Measurements from ENCODE around the gene PPP1R13L.

DNA sequence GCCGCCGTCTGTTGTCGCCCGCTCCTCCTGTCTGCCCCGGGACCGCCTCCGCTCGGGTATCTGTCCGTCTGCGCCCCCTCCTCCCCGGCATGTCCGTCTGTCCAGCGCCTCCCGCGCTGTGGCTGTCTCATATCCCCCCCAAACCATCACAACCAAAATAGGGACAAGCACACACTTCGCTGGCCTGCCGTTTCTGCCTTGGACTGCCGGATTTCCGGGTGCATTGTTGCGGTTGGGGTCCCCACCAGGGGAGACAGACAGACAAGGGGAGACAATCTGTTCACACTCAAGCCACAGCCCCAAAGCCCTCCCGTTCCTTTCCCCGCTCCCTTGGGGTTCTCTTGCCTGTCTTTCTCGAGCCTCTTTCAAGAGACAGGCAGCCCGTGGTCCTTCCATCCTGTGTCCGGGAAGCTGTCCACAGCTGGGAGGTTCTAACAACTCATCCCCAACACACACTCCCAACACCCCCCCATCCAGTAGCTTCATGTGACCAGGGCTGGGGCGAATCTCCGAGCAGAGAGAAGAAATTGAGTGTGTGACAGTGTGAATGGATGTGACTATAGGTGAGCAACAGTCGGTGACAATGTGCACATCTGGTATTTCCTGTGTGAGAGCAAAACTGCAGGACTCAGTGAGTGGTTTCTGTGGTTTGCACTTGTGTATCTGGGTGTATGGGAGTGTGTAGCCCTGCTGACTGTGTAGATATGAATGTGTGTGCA, 46.4 kb upstream of the PPP1R13L start:
- TF ChIP-seq, protein P1, sequence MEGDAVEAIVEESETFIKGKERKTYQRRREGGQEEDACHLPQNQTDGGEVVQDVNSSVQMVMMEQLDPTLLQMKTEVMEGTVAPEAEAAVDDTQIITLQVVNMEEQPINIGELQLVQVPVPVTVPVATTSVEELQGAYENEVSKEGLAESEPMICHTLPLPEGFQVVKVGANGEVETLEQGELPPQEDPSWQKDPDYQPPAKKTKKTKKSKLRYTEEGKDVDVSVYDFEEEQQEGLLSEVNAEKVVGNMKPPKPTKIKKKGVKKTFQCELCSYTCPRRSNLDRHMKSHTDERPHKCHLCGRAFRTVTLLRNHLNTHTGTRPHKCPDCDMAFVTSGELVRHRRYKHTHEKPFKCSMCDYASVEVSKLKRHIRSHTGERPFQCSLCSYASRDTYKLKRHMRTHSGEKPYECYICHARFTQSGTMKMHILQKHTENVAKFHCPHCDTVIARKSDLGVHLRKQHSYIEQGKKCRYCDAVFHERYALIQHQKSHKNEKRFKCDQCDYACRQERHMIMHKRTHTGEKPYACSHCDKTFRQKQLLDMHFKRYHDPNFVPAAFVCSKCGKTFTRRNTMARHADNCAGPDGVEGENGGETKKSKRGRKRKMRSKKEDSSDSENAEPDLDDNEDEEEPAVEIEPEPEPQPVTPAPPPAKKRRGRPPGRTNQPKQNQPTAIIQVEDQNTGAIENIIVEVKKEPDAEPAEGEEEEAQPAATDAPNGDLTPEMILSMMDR (IDR thresholded peaks at IDR 0.05; ENCODE audit: poor library complexity, severe bottlenecking) = no peak
- no peak for TF ChIP-seq RAD21 (conservative IDR thresholded peaks at IDR 0.05)
